Hematopoietic multipotent progenitor cell treated with erythropoietin and hydrocortisone succinate and interleukin-3 and kit ligand, for 17 days (in vitro differentiated cells): ENCODE results near the gene IL1B.
"Not testable (repeated sequence)": the region's sequence is repeated elsewhere in the genome, so short reads cannot be mapped to it uniquely, and the experiment has no call there.

Experiments
- DNase-seq: peaks from one replicate; pipeline ENCODE4 v3.0.0-alpha.2; 2015; ENCODE audit warnings: low spot score

IL1B gene

DNA sequence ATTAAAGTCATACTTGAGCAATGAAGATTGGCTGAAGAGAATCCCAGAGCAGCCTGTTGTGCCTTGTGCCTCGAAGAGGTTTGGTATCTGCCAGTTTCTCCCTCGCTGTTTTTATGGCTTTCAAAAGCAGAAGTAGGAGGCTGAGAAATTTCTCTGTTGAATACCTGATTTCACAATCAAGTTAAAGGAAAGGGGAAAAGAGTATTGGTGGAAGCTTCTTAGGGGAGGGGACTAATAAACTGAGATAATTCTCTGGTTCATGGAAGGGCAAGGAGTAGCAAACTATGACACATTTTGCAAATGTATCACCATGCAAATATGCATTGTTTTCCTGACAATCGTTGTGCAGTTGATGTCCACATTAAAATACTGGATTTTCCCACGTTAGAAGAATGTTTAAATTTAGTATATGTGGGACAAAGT is at the start of gene IL1B:
Gene IL1B, minus strand, starts transcription at position 85 of the 423 bp plus-strand sequence. CDS start 550 bp downstream, outside the sequence.
- no peak for DNase-seq

DNA sequence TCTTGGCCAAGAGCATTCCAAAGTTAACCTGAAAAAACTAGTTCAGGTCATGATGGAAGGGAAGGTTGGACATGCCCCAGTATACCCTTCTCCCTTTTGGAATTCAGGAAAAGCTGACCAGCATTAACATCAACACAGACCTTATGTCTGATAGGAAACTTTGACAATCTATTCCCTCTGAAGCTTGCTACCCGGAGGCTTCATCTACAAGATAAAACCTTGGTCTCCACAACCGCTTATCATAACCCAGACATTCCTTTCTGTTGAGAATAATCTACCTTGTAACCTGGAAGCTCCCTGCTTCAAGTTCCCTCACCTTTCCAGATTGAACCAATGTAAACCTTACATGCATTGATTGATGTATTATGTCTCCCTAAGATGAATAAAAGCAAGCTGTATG is 49.7 kb upstream of the IL1B start:
- DNase-seq, result no peak

- no peak for DNase-seq
Observed at GRCh38 chr2:112885506-112885902, 48.9 kb upstream of the IL1B start.

DNA sequence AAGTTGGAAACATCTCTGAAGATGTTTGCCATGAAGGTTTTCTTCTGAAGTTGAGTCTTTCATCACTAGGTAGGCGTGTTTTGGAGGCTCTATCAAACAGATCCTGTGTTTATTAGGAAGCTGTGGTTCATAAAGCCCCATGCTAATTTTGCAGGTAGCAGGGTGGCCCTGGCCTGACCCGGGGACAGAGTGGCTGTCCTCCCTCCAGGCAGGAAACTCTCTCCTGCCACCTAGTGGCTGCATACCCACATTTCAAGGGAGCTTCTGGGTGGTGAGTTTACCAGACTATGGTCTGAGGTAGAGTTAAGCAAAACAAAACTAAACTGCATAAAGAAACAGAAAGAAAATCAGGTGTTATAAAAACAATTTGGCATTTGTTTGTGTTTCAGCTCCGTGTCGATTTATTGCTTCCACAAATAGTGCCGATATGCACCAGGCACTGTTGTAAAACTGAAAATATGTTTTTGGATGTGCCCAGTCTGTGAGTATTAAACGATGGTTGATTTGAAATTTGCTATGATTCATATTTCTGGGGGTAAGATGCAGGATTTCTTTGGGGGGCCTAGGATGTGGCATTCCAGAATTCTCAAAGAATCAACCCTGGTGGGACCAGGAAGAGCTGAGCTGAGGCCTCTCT is 48.4 kb upstream of the IL1B start:
- DNase-seq, result peak; percentile 66

DNA sequence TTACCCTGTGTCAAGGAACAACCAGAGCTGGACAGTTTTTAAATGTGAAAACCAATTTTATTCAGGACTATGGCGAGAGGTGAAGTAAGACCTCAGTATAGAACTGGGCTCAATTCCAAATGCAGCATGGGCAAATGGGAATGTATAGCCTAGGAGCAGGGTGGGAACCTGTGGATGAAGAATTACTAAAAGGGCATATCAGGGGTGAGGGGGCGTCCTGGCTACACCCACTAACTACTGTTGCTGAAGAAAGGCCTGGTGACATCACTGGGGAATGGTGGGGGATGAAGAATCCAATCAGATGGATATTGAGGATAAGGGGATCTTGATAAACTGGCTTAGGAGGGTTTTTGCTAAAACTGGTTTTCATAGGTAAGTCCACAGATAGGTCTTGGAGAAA is 47.1 kb upstream of the IL1B start:
- DNase-seq, result no peak

- no peak for DNase-seq
Observed at GRCh38 chr2:112881217-112881985, 44.8 kb upstream of the IL1B start.

GRCh38 chr2:112880696-112881095 is 44.1 kb upstream of the IL1B start:
- DNase-seq, result no peak

DNA sequence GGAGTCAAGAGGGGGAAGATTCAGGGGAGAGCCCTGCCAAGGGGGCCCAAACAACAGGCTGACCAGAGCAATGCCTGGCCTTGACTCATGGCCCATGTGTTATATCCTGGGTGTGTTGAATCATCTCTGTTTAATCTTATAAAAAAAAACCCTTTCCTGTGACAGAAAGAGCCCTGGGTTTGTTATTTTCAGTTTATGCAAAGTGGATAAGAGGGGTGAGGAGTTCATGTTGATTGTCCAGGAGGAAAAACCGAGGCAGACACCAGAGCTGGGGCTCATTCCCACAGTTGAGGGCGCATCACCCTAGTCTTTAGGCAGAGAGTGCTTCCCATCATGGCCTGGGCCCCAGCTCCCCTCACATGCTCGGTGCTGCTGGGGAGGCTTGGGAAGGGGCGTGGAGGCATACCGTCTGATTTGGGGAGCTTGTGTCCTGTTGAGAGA is 43.5 kb upstream of the IL1B start:
- no peak for DNase-seq

- DNase-seq, result no peak
Observed at GRCh38 chr2:112879491-112880041, 43.0 kb upstream of the IL1B start.

GRCh38 chr2:112877423-112877822 is 40.8 kb upstream of the IL1B start:
- no peak for DNase-seq

- no peak for DNase-seq
Observed at GRCh38 chr2:112876971-112877361, 40.4 kb upstream of the IL1B start.

DNA sequence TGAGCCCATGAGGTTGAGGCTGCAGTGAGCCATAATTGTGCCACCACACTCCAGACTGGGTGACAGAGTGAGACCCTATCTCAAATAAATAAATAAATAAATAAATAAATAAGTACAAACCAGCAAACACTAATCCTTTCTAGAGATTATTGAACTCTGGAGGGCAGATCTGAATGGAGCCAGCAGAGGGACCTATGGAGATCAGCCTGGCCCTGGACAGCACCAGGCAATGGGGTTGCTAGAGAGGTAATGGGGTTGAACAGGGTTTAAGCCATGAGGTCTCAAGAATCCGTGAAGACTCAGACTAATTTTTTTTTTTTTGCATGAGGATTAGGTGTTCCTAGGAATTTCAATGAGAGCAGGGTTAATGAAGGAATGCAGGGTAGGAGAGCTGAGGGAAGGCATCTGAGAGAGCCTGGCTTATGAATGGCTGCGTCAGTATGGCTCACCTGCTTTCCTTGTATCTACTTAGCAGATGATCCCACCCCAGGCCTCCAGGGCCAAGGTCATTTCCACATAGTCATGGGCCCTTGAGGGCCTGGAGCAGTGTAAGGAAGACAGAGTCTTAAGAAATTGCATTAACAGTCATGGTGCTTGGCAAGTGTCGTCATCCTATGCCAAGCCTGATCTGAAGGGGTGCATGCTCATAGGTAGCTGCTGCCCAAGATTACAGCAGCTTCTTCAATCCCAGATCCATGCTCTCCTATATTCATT is 39.8 kb upstream of the IL1B start:
- no peak for DNase-seq

DNA sequence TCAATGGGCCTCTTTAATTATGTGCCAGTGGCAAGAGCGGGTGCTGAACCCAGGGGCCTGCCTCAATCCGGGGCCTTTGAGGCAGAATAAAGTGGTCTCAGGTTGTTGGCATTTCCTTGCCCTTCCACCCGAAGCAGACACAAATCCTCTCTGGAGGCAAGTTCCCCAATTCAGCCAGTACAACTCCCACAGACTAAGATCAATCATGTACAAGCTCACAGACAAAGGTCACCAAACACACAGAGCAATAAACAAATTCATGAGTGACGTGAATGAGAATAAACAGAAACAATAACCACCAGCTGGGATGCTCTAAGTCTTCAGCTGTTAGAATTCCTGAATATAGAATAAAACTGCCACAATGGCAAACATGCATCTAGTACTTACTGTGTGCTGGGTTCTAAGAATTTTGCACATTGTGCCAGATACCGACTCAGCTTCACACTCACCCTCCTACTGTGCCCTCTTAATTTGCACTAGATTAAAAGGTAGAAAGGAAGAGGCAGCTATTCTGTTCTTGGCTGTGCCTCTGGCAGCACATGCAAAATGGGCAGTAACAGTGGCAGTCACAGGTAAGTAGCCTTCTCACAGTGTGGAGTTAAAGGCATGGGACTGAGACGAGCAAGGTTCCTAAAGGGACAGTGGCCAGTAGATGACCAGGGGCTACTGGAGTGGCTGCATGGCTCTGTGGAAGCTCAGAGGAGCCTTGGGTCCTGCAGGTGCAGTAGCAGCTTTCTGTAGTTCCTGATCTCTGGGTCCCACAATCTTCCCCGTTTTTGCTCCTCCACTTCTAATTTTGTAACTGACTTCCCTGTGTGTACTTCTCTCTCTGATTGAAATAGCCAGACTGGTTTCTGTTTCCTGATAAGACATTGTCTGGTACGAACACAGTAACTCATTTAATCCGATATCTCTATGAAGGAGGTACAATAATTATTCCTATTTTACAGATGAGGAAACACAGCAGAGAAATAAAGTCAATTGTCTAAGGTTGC is 34.6 kb upstream of the IL1B start:
- DNase-seq, result no peak

- peak; percentile 44 for DNase-seq
Observed at GRCh38 chr2:112869258-112869842, 32.8 kb upstream of the IL1B start.

- no peak for DNase-seq
Observed at GRCh38 chr2:112867701-112868631, 31.4 kb upstream of the IL1B start.

GRCh38 chr2:112866128-112866835 is 29.7 kb upstream of the IL1B start:
- DNase-seq, result no peak

- no peak for DNase-seq
Observed at GRCh38 chr2:112864072-112864471, 27.5 kb upstream of the IL1B start.

GRCh38 chr2:112859406-112860183 is 23.0 kb upstream of the IL1B start:
- not testable (repeated sequence) for DNase-seq
